Progenitor cell of endocrine pancreas (in vitro differentiated cells): ENCODE results near the gene HINFP. TPM values are rescaled to one million over a fixed set of nuclear protein-coding genes. Genes with fewer than 3 reads are reported as not detected.
A peak's percentile ranks its signal among the peaks of the same experiment; 100 is the strongest.

Experiments used
- DNase-seq: peaks from one replicate; pipeline ENCODE4 v3.0.0; 2021; ENCODE audit warnings: low spot score; ENCODE audit not compliant: unreplicated experiment
- H3K27ac Mint-ChIP-seq: 2 replicates; pipeline ENCODE4 v1.8.0; 2021; ENCODE audit warnings: mild to moderate bottlenecking, moderate library complexity, mixed read lengths
- H3K27me3 Mint-ChIP-seq: 2 replicates; pipeline ENCODE4 v1.8.0; 2021; ENCODE audit warnings: mixed read lengths
- H3K36me3 Mint-ChIP-seq: 2 replicates; pipeline ENCODE4 v1.8.0; 2022; ENCODE audit warnings: mixed read lengths; ENCODE audit not compliant: insufficient read depth
- H3K4me1 Mint-ChIP-seq: 2 replicates; pipeline ENCODE4 v1.8.0; 2021; ENCODE audit warnings: low read depth, mixed read lengths
- H3K4me3 Mint-ChIP-seq: 2 replicates; pipeline ENCODE4 v1.8.0; 2021; ENCODE audit warnings: low read depth, mild to moderate bottlenecking, moderate library complexity, mixed read lengths
- H3K9me3 Mint-ChIP-seq: 2 replicates; pipeline ENCODE4 v1.8.0; 2021; ENCODE audit warnings: low read depth, mixed read lengths
- CTCF ChIP-seq: fragments of 200-600 bp; sonication (generic); IDR thresholded peaks from one replicate; pipeline ENCODE4 v1.5.0; 2021; ENCODE audit warnings: antibody characterized with exemption, mild to moderate bottlenecking; ENCODE audit not compliant: unreplicated experiment
- total RNA-seq: library from RNA; stranded (reverse); gene quantifications from 2 replicates; pipeline ENCODE4 v1.2.1, GENCODE V29; 2021

The HINFP gene
- total RNA-seq, 1 donor from 2014 or later, result 48.7 TPM

- no peaks in the 10 kb centered on the region for H3K9me3 Mint-ChIP-seq
- no peak for TF ChIP-seq CTCF
- peak; percentile 69 for DNase-seq
- H3K4me3 Mint-ChIP-seq, result peak within 1 kb of the TSS; percentile 96
- peaks cover 9% of the 10 kb centered on the region for H3K36me3 Mint-ChIP-seq
- peak within 1 kb of the TSS; percentile 98 for H3K27ac Mint-ChIP-seq
- H3K27me3 Mint-ChIP-seq, result no peaks in the 10 kb centered on the region
- H3K4me1 Mint-ChIP-seq, result peaks cover 8% of the 10 kb centered on the region
These were observed 36.5 kb upstream of the HINFP start, which contains the start of gene HMBS for GRCh38 chr11:119084663-119085436. Gene HMBS, plus strand, starts transcription at chr11:119084881. Its CDS starts 153 bp downstream, at chr11:119085034.

- peak overlapping the region; percentile 96 for H3K4me3 Mint-ChIP-seq
- peaks cover 10% of the 10 kb centered on the region for H3K36me3 Mint-ChIP-seq
- H3K27ac Mint-ChIP-seq, result peak overlapping the region; percentile 98
- H3K27me3 Mint-ChIP-seq, result no peaks in the 10 kb centered on the region
- H3K4me1 Mint-ChIP-seq, result peaks cover 8% of the 10 kb centered on the region
- no peaks in the 10 kb centered on the region for H3K9me3 Mint-ChIP-seq
- DNase-seq, result no peak
- no peak for TF ChIP-seq CTCF
These were observed 35.9 kb upstream of the HINFP start for GRCh38 chr11:119085437-119085847.

GRCh38 chr11:119087123-119087522, 34.3 kb upstream of the HINFP start:
- Mint-ChIP-seq H3K36me3 (peaks cover 3% of the 10 kb centered on the region), H3K9me3 (no peaks in the 10 kb centered on the region), H3K27me3 (no peaks in the 10 kb centered on the region), H3K4me1 (peaks cover 8% of the 10 kb centered on the region), H3K4me3 (no peak overlapping the region), H3K27ac (no peak overlapping the region)
- DNase-seq, result no peak
- no peak for TF ChIP-seq CTCF

GRCh38 chr11:119087747-119088241, 33.6 kb upstream of the HINFP start:
- DNase-seq, result no peak
- Mint-ChIP-seq H3K36me3 (peaks cover 5% of the 10 kb centered on the region), H3K4me1 (peaks cover 13% of the 10 kb centered on the region), H3K4me3 (no peak overlapping the region), H3K9me3 (no peaks in the 10 kb centered on the region), H3K27me3 (no peaks in the 10 kb centered on the region), H3K27ac (no peak overlapping the region)
- TF ChIP-seq CTCF, result no peak

- no peak for DNase-seq
- Mint-ChIP-seq H3K27me3 (no peaks in the 10 kb centered on the region), H3K4me1 (peaks cover 16% of the 10 kb centered on the region), H3K9me3 (no peaks in the 10 kb centered on the region), H3K27ac (peak overlapping the region; percentile 71), H3K36me3 (peaks cover 5% of the 10 kb centered on the region), H3K4me3 (no peak overlapping the region)
- TF ChIP-seq CTCF, result no peak
These were observed 33.0 kb upstream of the HINFP start for GRCh38 chr11:119088406-119088805.
